Central memory CD8-positive, alpha-beta T cell (primary cell): Measurements from ENCODE around the gene YAP1.

Experiments used
- ATAC-seq: fragments of 150-1000 bp; cut with Tn5 transposase; replicated peaks from 2 replicates; pipeline ENCODE4 v1.10.0; 2022; ENCODE audit warnings: mild to moderate bottlenecking, moderate FRiP score, moderate number of reproducible peaks; ENCODE audit not compliant: poor library complexity, severe bottlenecking; ENCODE audit errors: extremely low read depth
- DNase-seq, 2 donors: peaks; one replicate each; pipeline ENCODE4 v3.0.0; 2021; ENCODE audit warnings: low spot score in 2 of 2
- H3K27ac Mint-ChIP-seq: one replicate; pipeline ENCODE4 v1.8.0; 2022; ENCODE audit warnings: low read depth, mild to moderate bottlenecking, moderate library complexity, mixed read lengths
- H3K27me3 Mint-ChIP-seq: one replicate; pipeline ENCODE4 v1.8.0; 2022; ENCODE audit warnings: mixed read lengths
- H3K36me3 Mint-ChIP-seq: one replicate; pipeline ENCODE4 v1.8.0; 2022; ENCODE audit warnings: mild to moderate bottlenecking, moderate library complexity, mixed read lengths; ENCODE audit not compliant: insufficient read depth
- H3K4me1 Mint-ChIP-seq: one replicate; pipeline ENCODE4 v1.8.0; 2022; ENCODE audit warnings: mixed read lengths
- H3K4me3 Mint-ChIP-seq: one replicate; pipeline ENCODE4 v1.8.0; 2022; ENCODE audit warnings: mild to moderate bottlenecking, moderate library complexity, mixed read lengths
- H3K9me3 Mint-ChIP-seq: one replicate; pipeline ENCODE4 v1.8.0; 2022; ENCODE audit warnings: mixed read lengths

Gene YAP1

DNA sequence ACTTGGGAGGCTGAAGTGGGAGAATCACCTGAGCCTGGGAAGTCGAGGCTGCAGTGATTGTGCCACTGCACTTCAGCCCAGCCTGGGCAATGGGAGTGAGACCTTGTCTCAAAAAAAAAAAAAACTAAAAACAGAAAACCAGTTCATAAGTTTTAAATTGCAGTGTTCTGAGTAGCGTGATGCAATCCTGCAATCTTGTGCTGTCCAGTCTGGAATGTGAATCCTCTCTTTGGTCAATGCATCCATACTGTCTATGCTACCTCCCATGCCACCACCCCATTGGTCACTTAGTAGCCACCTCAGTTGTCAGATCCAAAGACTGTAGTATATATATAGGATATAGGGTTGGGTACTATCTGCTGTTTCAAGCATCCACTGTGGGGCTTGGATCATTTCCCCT, 11.1 kb downstream of the YAP1 start:
- no peaks in the 10 kb centered on the region for H3K4me1 Mint-ChIP-seq
- no peaks in the 10 kb centered on the region for H3K9me3 Mint-ChIP-seq
- H3K36me3 Mint-ChIP-seq, result no peaks in the 10 kb centered on the region
- DNase-seq (no peak), ATAC-seq (no peak)
- H3K4me3 Mint-ChIP-seq, result no peak overlapping the region
- no peak overlapping the region for H3K27ac Mint-ChIP-seq
- peaks cover 63% of the 10 kb centered on the region for H3K27me3 Mint-ChIP-seq

- H3K9me3 Mint-ChIP-seq, result no peaks in the 10 kb centered on the region
- no peak for ATAC-seq
- no peak overlapping the region for H3K4me3 Mint-ChIP-seq
- DNase-seq, result no peak
- peaks cover 45% of the 10 kb centered on the region for H3K27me3 Mint-ChIP-seq
- no peaks in the 10 kb centered on the region for H3K36me3 Mint-ChIP-seq
- no peaks in the 10 kb centered on the region for H3K4me1 Mint-ChIP-seq
- H3K27ac Mint-ChIP-seq, result no peak overlapping the region
Measured at GRCh38 chr11:102134597-102134996, 24.4 kb downstream of the YAP1 start.

DNA sequence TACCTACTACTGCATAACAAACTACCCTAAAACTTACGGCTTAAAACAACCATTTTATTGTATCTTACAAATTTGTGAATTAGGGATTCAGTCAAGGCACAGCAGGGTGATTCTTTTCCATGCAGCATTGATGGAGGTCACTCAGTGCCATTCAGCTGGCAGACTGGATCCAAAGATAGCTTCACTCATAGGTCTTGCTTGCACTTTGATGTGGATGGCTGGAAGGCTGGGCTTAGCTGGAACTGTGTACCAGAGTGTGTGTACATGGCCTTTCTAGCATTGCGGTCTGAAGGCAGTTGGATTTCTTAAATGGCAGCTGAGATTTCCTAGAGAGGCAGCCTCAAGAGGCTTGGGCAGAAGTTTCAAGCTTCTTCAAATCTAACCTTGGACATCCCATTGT, 25.0 kb downstream of the YAP1 start:
- Mint-ChIP-seq H3K36me3 (no peaks in the 10 kb centered on the region), H3K4me1 (no peaks in the 10 kb centered on the region), H3K27ac (no peak overlapping the region), H3K9me3 (no peaks in the 10 kb centered on the region), H3K4me3 (no peak overlapping the region), H3K27me3 (peaks cover 40% of the 10 kb centered on the region)
- no peak for ATAC-seq
- DNase-seq, result no peak

- H3K4me1 Mint-ChIP-seq, result no peaks in the 10 kb centered on the region
- peaks cover 45% of the 10 kb centered on the region for H3K27me3 Mint-ChIP-seq
- ATAC-seq, result no peak
- H3K4me3 Mint-ChIP-seq, result no peak overlapping the region
- DNase-seq, result no peak
- H3K36me3 Mint-ChIP-seq, result no peaks in the 10 kb centered on the region
- H3K27ac Mint-ChIP-seq, result no peak overlapping the region
- H3K9me3 Mint-ChIP-seq, result no peaks in the 10 kb centered on the region
Measured at GRCh38 chr11:102138223-102138622, 28.0 kb downstream of the YAP1 start.

- H3K9me3 Mint-ChIP-seq, result no peaks in the 10 kb centered on the region
- no peak for ATAC-seq
- H3K27ac Mint-ChIP-seq, result no peak overlapping the region
- no peak for DNase-seq
- H3K4me1 Mint-ChIP-seq, result no peaks in the 10 kb centered on the region
- H3K4me3 Mint-ChIP-seq, result no peak overlapping the region
- peaks cover 45% of the 10 kb centered on the region for H3K27me3 Mint-ChIP-seq
- H3K36me3 Mint-ChIP-seq, result no peaks in the 10 kb centered on the region
Measured at GRCh38 chr11:102138670-102139069, 28.4 kb downstream of the YAP1 start.

DNA sequence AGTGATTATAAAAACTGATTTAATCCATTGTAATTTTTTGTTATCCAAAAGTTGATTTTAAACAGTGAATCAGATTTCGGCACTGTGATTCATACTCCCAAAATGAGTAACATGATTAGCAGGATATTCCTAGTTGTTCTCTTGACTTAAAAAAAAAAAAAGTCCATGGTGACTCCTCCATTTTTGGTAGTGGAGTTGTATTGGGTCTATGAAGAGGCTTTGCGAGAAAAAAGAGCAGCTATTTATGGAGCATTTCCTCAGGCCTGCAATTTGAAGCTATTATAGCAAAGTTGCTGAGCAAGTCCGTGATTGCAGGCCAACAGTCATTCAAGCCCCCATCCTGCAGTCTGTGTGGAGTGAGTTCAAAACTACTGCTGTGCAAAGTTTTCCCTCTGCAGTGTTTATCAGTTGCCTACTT, 28.8 kb downstream of the YAP1 start:
- no peak for ATAC-seq
- Mint-ChIP-seq H3K27ac (no peak overlapping the region), H3K27me3 (peaks cover 45% of the 10 kb centered on the region), H3K4me3 (no peak overlapping the region), H3K36me3 (no peaks in the 10 kb centered on the region), H3K9me3 (no peaks in the 10 kb centered on the region), H3K4me1 (no peaks in the 10 kb centered on the region)
- no peak for DNase-seq

DNA sequence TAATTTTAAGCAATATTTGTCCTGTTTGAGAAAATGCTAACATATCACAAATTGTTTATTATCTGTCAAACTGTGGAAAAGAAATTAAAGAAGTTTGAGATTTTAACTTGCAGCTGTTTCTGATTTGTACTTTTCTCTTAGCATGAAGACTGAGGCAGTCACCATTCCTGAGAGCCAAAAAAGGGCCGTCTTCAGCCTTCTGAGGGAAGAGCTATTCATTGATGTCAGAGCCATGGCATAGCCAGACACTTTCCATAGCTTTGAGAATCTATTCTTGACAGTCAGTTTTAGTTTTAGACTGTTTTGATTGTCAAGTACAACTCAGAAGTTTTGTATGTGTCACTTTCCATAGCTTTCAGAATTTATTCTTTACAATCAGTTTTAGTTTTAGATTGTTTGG, 32.1 kb downstream of the YAP1 start:
- no peaks in the 10 kb centered on the region for H3K36me3 Mint-ChIP-seq
- no peak overlapping the region for H3K4me3 Mint-ChIP-seq
- no peaks in the 10 kb centered on the region for H3K9me3 Mint-ChIP-seq
- ATAC-seq, result no peak
- H3K4me1 Mint-ChIP-seq, result no peaks in the 10 kb centered on the region
- DNase-seq, result no peak
- H3K27ac Mint-ChIP-seq, result no peak overlapping the region
- H3K27me3 Mint-ChIP-seq, result peaks cover 57% of the 10 kb centered on the region

DNA sequence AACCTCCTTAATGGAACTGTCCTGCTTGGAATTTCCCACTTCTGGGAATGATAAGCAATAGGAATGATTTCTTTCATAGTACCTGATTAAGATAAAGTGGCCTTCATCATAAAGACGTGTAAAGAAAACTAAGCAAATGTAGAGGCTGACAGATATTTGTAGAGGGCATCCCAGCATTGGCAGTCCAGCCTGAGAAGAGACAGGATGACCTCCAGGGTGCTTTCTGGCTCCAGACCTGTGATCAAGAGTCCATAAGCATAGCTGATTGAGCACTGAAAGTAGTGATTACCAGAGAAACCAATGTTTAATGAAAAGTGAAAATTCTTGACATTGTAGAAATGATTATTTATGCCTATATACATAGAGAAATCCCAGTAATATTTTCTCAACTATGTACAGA, 33.6 kb downstream of the YAP1 start:
- Mint-ChIP-seq H3K27me3 (peaks cover 46% of the 10 kb centered on the region), H3K4me1 (no peaks in the 10 kb centered on the region), H3K36me3 (no peaks in the 10 kb centered on the region), H3K4me3 (no peak overlapping the region), H3K9me3 (no peaks in the 10 kb centered on the region), H3K27ac (no peak overlapping the region)
- no peak for DNase-seq
- no peak for ATAC-seq

GRCh38 chr11:102144357-102145355, 34.4 kb downstream of the YAP1 start:
- ATAC-seq (no peak), DNase-seq (no peak)
- Mint-ChIP-seq H3K4me1 (no peaks in the 10 kb centered on the region), H3K27me3 (peaks cover 46% of the 10 kb centered on the region), H3K4me3 (no peak overlapping the region), H3K36me3 (no peaks in the 10 kb centered on the region), H3K27ac (no peak overlapping the region), H3K9me3 (no peaks in the 10 kb centered on the region)

GRCh38 chr11:102147015-102147414, 36.8 kb downstream of the YAP1 start:
- no peaks in the 10 kb centered on the region for H3K9me3 Mint-ChIP-seq
- no peaks in the 10 kb centered on the region for H3K36me3 Mint-ChIP-seq
- H3K27me3 Mint-ChIP-seq, result peaks cover 42% of the 10 kb centered on the region
- DNase-seq, result no peak
- no peak overlapping the region for H3K27ac Mint-ChIP-seq
- H3K4me3 Mint-ChIP-seq, result no peak overlapping the region
- ATAC-seq, result no peak
- H3K4me1 Mint-ChIP-seq, result no peaks in the 10 kb centered on the region

DNA sequence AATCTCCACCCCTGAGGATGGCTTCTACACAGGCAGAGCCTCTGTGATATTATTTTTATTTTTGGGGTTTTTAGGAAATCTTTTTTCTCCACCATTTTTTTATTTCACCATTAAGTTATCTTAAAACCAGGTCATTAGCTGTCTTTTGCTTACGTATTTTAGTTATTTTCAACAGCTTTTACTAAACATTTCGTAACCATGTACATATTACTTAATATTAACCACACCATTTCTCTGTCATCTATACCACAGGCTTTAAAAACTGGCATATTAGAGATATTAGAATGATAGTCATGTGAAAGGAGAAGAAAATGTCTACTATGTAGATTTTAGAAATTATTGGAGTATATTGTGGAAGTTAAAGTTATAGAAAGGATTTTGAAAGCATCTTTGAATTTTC, 37.4 kb downstream of the YAP1 start:
- DNase-seq (no peak), ATAC-seq (no peak)
- no peaks in the 10 kb centered on the region for H3K4me1 Mint-ChIP-seq
- no peaks in the 10 kb centered on the region for H3K9me3 Mint-ChIP-seq
- no peaks in the 10 kb centered on the region for H3K36me3 Mint-ChIP-seq
- H3K4me3 Mint-ChIP-seq, result no peak overlapping the region
- peaks cover 43% of the 10 kb centered on the region for H3K27me3 Mint-ChIP-seq
- H3K27ac Mint-ChIP-seq, result no peak overlapping the region

DNA sequence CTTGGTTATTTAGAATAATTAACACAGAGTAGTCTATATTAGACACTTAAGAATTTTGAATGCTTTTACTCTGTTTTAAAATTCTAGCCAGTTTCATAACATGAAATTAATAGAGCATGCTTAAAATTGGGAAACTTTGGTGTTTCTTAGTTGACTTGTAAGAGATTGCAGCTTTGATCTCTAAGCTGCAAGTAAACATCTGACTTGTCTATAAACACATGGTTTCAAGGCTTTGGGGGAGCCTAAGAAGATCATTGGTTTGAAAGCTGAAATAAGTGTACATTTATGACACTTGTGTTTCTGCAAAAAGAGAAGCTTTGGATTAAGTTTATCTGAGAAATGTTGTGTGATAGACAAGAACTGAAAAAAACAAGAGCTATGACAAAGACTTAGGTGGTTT, 37.8 kb downstream of the YAP1 start:
- ATAC-seq, result no peak
- H3K27me3 Mint-ChIP-seq, result peaks cover 47% of the 10 kb centered on the region
- no peak overlapping the region for H3K27ac Mint-ChIP-seq
- no peaks in the 10 kb centered on the region for H3K9me3 Mint-ChIP-seq
- no peaks in the 10 kb centered on the region for H3K4me1 Mint-ChIP-seq
- DNase-seq, result no peak
- H3K4me3 Mint-ChIP-seq, result no peak overlapping the region
- H3K36me3 Mint-ChIP-seq, result no peaks in the 10 kb centered on the region

DNA sequence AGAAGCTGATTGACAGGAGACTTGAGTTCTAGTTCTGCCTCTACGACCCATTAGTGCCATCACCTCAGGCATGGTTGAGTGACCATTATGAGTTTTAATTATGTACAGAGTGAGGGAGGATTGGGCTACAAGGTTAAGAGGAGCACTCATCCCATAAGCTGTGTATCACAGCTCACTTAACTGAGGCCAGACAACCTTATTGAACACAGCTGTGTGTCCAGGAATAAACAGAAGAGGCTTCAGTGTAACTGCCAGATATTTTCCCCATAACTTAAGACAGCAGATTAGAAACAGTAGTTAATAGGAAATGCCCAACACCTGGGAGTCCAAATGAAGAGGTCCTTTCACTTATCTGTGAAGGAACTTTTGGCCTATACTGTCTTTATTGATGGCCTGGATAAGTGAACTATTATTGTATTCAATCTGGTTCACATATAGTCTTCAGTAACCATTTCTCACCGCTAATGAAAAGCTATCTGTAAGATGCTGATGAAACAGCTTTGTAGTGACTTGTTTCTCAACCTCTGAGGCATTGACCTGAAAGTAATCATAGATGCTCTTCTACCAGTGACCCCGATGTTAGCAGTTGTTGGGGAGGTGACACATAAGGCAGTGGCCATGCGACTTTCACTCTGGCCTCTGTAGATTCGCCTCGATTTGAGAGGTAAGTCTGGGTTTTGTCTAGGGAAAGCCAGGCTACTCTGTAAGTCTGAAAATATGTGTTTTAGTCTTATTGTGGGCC, 41.7 kb downstream of the YAP1 start:
- ATAC-seq, result no peak
- H3K36me3 Mint-ChIP-seq, result no peaks in the 10 kb centered on the region
- no peaks in the 10 kb centered on the region for H3K4me1 Mint-ChIP-seq
- H3K27ac Mint-ChIP-seq, result no peak overlapping the region
- no peaks in the 10 kb centered on the region for H3K9me3 Mint-ChIP-seq
- H3K27me3 Mint-ChIP-seq, result peaks cover 24% of the 10 kb centered on the region
- no peak for DNase-seq
- H3K4me3 Mint-ChIP-seq, result no peak overlapping the region
